Erythroblast (primary cell): Measurements from ENCODE around the gene PITPNC1.

Experiments used
- GATA1 ChIP-seq: IDR thresholded peaks from 2 replicates; pipeline ENCODE4 v1.6.1; 2011; ENCODE audit warnings: low read depth, mild to moderate bottlenecking, control low read depth, low read length, moderate library complexity
- POLR2A ChIP-seq: IDR thresholded peaks from 2 replicates; pipeline ENCODE4 v1.6.1; 2011; ENCODE audit warnings: mild to moderate bottlenecking, low read length

DNA sequence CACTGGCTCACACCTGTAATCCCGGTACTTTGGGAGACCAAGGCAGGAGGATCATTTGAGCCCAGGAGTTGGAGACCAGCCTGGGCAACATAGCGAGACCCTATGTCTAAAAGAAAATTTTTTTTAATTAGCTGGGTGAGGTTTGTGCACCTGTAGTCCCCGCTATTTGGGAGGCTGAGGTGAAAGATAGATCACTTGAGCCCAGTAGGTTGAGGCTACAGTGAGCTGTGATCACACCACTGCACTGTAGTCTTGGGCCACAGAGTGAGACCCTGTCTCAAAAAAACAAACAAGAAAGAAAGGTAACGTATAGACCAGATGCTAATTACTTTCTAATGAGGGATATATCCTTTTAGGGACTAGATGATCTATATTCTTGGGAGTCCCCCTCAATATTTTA, 348.7 kb downstream of the PITPNC1 start:
- TF ChIP-seq POLR2A (no peak), GATA1 (no peak)
